IgD-negative memory B cell (primary cell): ENCODE data around the gene SUPT16H. TPM values are rescaled to one million over a fixed set of nuclear protein-coding genes. Genes with fewer than 3 reads are reported as not detected.
"Not testable (repeated sequence)": the region's sequence is repeated elsewhere in the genome, so short reads cannot be mapped to it uniquely, and the experiment has no call there.

ENCODE experiments used
- H3K27ac Mint-ChIP-seq, 3 donors: one replicate each; pipeline ENCODE4 v1.8.0; 2020 to 2022; ENCODE audit warnings: mild to moderate bottlenecking in 3 of 3, mixed read lengths in 3 of 3, moderate library complexity in 1 of 3
- H3K27me3 Mint-ChIP-seq: one replicate; pipeline ENCODE4 v1.8.0; 2021; ENCODE audit warnings: mixed read lengths
- H3K36me3 Mint-ChIP-seq: one replicate; pipeline ENCODE4 v1.8.0; 2020; ENCODE audit warnings: mild to moderate bottlenecking, mixed read lengths
- H3K4me1 Mint-ChIP-seq, 3 donors: one replicate each; pipeline ENCODE4 v1.8.0; 2020 to 2022; ENCODE audit warnings: mixed read lengths in 3 of 3, mild to moderate bottlenecking in 1 of 3
- H3K4me3 Mint-ChIP-seq, 4 donors: one replicate each; pipeline ENCODE4 v1.8.0; 2020 to 2022; ENCODE audit warnings: mild to moderate bottlenecking in 4 of 4, mixed read lengths in 4 of 4, moderate library complexity in 3 of 4
- H3K9me3 Mint-ChIP-seq, 3 donors: one replicate each; pipeline ENCODE4 v1.8.0; 2020 to 2021; ENCODE audit warnings: mixed read lengths in 3 of 3, mild to moderate bottlenecking in 1 of 3
- polyA plus RNA-seq: library from polyadenylated mRNA; unstranded; fragments of 300-500 nt; fragmentation: Illumina TruSeq; gene quantifications from one replicate; pipeline ENCODE4 v1.2.3, GENCODE V29; 2021

The SUPT16H gene
- polyA plus RNA-seq, 1 donor from 2014 or later = 66.7 TPM

DNA sequence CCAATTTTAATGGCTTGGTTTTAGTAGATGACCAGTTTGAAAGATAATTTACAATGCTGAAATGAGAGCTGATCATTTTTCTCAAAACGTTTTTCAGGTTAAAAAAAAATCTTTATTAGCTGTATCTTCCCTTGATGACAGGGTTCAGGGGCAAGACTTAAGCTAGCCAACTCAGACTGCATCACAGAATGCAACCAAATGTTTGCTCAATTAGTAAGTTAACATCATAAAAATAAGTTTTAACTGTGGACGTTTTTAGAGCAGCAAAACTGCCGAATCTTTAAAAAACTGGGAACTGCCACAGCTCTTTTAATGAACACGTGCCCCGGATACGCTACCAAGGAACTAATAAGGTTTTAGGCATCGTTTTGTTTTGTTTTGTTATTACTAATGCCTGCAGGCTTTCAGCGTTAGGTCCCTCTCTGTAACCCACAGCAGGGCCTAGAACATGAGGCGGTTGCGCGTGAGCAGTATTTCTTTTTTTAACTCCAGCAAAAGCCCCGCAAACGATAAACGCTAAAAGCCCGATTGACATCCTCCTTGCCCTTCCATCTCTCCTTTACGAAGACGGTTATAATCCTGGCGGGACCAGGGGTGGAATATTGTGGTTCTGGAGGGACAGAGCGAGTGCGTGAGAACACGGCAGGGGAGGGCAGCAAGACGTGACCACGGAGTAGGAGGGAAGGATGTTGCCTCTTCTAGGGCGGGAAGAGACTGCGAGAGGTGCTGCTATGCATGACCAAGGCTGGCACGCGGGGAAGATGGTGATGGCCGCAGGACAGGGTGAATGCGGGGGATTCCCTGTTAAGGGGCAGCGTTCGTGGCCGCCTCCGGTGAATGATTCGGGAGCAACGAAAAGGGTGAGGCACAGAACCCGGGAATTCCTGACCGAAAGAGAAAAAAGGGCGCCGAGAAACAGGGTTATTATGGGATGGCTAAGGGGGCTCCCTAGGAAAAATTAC is 652 bp downstream of the SUPT16H start:
- Mint-ChIP-seq H3K4me1 (peaks cover 29 to 34% (median 30%) of the 10 kb centered on the region in 3 donors), H3K4me3 (peak overlapping the region; percentile 93 to 99 (median 98)), H3K27me3 (no peaks in the 10 kb centered on the region), H3K36me3 (peaks cover 3% of the 10 kb centered on the region), H3K9me3 (no peaks in the 10 kb centered on the region), H3K27ac (peak overlapping the region; percentile 97 to 100 (median 99))

DNA sequence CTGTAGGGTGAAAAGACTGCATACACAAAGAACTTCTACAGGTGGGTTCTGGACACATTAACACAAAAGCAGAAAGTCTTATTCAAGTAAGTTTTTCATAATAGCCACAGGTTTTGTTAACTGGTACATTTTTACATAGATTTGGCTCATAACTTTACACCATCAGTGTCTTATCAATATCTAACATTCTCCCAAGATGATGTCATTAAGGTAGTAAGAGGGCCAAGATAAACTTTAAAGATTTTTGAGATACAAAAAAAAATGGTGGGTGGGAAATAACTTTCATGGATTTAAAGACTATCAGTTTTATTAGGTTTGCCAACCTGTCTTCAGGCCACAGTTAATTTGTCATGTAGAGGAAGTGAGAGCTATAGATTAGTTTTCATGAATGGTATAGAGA is 1.7 kb downstream of the SUPT16H start:
- H3K9me3 Mint-ChIP-seq = no peaks in the 10 kb centered on the region
- peaks cover 3% of the 10 kb centered on the region for H3K36me3 Mint-ChIP-seq
- peak overlapping the region in 3 of 4 donors; percentile 75 to 98 (median 93) for H3K4me3 Mint-ChIP-seq
- H3K4me1 Mint-ChIP-seq = peaks cover 29 to 34% (median 32%) of the 10 kb centered on the region in 3 donors
- H3K27ac Mint-ChIP-seq = peak overlapping the region in 2 of 3 donors; percentile 40 to 47
- H3K27me3 Mint-ChIP-seq = no peaks in the 10 kb centered on the region

DNA sequence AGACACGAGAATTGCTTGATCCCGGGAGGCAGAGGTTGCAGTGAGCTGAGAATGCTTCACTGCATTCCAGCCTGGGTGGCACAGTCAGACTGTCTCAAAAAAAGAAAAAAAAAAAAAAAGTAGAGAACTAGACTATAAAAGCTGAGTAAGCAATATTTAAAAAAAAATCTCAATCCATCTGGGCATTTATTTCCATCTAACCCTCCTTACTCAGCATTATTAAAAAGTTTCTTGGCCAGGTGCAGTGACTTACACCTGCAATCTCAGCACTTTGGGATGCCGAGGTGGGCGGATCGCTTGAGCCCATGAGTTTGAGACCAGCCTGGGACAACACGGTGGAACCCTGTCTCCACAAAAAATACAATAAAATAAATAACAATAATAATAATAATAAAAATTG is 4.5 kb downstream of the SUPT16H start:
- Mint-ChIP-seq H3K9me3 (no peaks in the 10 kb centered on the region), H3K27me3 (no peaks in the 10 kb centered on the region), H3K4me3 (no peak overlapping the region), H3K36me3 (peaks cover 2% of the 10 kb centered on the region), H3K27ac (no peak overlapping the region), H3K4me1 (peaks cover 18 to 28% (median 22%) of the 10 kb centered on the region in 3 donors)

DNA sequence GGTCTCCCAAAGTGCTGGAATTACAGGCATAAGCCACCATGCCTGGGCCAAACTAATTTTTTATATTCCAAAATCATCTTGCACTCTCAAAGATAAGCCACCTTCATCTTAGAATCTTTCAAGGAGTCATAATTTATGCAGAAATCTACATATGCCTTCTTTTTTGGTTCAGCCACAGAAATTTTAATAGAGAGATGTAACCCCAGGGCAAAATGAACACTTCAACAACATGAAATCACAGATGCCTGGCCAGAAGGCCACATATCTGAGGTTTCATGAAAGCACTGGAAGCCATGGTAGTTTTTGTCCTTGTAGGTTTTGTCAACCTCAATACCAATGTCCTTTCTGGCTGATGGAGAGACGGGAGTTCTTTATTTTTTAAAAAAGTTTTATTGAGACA is 9.8 kb downstream of the SUPT16H start:
- Mint-ChIP-seq H3K9me3 (no peaks in the 10 kb centered on the region), H3K27ac (peak overlapping the region in 1 of 3 donors; percentile 27), H3K4me3 (no peak overlapping the region), H3K36me3 (peaks cover 4% of the 10 kb centered on the region), H3K27me3 (no peaks in the 10 kb centered on the region), H3K4me1 (peaks cover 0 to 7% (median 6%) of the 10 kb centered on the region in 3 donors)

DNA sequence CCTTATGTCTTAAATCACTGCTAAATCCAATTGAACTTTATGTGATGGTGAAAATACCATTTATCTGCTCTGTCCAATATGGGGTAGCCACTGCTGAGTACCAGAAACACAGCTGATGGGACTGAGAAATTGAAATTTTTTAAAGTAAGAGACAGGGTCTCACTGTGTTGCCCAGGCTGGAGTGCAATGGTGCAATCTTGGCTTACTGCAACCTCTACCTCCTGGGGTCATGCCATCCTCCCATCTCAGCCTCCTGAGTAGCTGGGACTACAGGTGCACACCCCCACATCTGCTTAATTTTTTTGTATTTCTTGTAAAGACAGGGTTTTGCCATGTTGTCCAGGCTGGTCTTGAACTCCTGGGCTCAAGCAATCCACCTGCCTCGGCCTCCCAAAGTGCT is 11.0 kb downstream of the SUPT16H start:
- not testable (repeated sequence) for H3K4me1 Mint-ChIP-seq, H3K27ac Mint-ChIP-seq, H3K9me3 Mint-ChIP-seq, H3K27me3 Mint-ChIP-seq, H3K4me3 Mint-ChIP-seq, H3K36me3 Mint-ChIP-seq

DNA sequence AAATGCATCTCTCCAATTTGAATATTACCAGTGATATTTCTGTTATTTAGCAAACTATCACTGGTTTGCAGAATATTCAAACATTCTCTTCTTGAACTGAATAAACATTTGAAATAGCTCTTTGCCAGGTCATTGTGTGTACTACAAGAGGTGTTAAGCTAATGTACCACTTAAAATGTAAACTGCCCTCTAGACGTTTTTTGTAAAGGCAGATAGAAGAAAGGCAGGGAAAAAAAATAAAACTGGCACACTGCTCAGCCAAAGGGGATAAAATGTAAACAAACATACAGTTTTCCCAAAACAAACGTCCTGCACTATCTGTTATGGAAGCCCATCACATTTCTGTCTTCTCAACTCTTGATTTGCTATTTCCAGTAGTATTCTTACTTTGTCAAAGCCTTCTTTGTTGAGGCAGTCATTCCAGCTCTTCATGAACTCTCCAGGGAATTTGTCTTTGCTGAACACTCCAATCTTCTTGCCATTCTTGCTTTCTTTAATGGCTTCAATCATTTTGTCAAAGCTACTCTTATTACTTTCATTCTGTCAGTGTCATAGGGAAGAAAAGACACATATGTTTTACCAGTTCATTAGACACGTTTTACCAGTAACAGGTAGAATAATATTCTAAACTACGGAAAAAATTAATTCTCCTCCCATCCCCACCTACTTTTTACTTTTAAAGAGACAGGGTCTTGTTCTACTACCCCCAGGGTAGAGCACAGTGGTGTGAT is 13.7 kb downstream of the SUPT16H start:
- peaks cover under 1 to 5% (median 2%) of the 10 kb centered on the region in 3 donors for H3K4me1 Mint-ChIP-seq
- H3K27ac Mint-ChIP-seq = no peak overlapping the region
- peaks cover 10% of the 10 kb centered on the region for H3K36me3 Mint-ChIP-seq
- no peaks in the 10 kb centered on the region for H3K27me3 Mint-ChIP-seq
- H3K9me3 Mint-ChIP-seq = no peaks in the 10 kb centered on the region
- H3K4me3 Mint-ChIP-seq = no peak overlapping the region

DNA sequence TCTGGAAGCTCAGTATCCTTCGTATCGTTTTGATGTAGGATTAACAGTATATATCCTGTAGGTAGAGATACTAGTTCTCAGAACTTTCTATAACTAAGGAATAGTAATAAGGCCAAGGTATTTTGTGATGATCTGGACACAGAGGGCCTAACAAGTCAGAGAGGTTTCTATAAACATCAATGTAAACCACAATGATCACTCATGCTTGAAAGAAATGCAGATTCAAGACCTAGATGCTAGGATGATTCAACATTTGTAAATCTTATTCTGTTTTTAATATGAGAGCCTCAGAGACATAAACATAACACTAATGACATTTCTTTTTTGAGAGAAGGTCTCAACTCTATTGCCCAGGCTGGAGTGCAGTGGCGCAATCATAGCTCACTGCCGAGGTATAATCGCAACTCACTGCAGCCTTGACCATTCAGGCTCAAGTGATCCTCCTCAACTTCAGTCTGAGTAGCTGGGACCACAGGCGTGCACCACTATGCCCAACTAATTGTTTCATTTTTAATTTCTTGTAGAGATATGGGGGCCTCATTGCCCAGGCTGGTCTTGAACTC is 16.2 kb downstream of the SUPT16H start:
- H3K9me3 Mint-ChIP-seq = no peaks in the 10 kb centered on the region

DNA sequence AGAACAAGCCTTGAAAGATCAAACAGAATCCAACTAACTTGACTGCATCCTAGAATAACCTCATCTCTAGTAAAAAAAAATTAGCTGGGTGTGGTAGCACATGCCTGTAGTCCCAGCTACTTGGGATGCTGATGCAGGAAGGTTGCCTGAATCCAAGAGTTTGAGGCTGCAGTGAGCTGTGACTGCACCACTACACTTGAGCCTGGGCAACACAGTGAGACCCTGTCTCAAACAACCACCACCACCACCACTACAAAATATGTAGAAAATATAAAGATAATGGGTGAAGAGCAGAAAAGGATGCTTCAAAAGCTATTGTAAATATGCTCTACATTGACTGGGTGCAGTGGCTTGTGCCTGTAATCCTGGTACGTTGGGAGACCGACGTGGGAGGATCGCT is 27.3 kb downstream of the SUPT16H start:
- Mint-ChIP-seq H3K9me3 (peaks cover 0 to 10% (median 7%) of the 10 kb centered on the region in 3 donors), H3K4me3 (no peak overlapping the region), H3K27ac (no peak overlapping the region), H3K36me3 (peaks cover 18% of the 10 kb centered on the region), H3K27me3 (no peaks in the 10 kb centered on the region), H3K4me1 (peaks cover 5 to 10% (median 7%) of the 10 kb centered on the region in 3 donors)

More for the DNA sequence above, 16.2 kb downstream of the SUPT16H start:
- no peaks in the 10 kb centered on the region for H3K27me3 Mint-ChIP-seq
- no peak overlapping the region for H3K4me3 Mint-ChIP-seq
- no peak overlapping the region for H3K27ac Mint-ChIP-seq
- peaks cover 0 to 4% (median 2%) of the 10 kb centered on the region in 3 donors for H3K4me1 Mint-ChIP-seq
- H3K36me3 Mint-ChIP-seq = peaks cover 9% of the 10 kb centered on the region

DNA sequence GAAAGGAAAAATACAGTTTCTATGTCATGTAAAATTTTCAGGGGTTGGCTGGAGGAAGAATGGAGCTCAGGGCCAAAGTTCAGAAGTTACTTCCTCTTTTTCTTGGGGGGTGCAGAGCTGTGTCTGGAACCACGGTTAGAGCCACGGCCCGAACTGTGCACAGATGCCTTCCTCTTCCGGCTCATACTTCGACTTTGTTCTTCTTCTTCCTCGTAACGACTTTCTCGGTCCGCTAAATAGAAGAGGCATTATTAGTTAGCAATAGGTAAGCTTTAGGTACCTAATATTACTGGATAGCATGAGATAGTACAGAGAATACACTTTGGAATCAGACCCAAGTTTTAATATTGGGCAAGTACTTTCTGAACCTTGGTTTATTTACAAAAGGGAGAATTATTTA is 31.2 kb downstream of the SUPT16H start:
- H3K36me3 Mint-ChIP-seq = peaks cover 19% of the 10 kb centered on the region
- H3K4me3 Mint-ChIP-seq = peak overlapping the region in 2 of 4 donors; percentile 21 to 73
- H3K4me1 Mint-ChIP-seq = peaks cover 7 to 13% (median 7%) of the 10 kb centered on the region in 3 donors
- peaks cover 0 to 10% (median 7%) of the 10 kb centered on the region in 3 donors for H3K9me3 Mint-ChIP-seq
- peak overlapping the region; percentile 16 to 92 (median 65) for H3K27ac Mint-ChIP-seq
- H3K27me3 Mint-ChIP-seq = no peaks in the 10 kb centered on the region

DNA sequence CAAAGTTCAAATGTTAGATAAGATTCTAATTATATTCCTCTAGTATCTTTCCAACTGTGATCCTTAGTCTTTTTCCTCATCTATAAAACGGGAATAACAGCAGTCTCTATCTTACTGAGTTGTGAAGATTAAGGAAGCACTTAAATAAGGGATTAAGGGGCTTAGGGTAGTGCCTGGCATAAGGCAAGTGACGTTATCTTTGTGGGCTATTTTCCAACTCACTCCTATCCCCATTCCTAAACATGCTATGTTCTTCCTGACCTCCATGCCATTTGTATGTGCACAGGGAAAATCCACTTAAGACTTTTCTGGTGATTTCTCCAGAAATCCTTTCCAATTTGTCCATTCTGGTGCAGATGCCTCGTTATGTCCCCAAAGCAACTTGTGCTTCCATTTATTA is 33.3 kb downstream of the SUPT16H start:
- no peaks in the 10 kb centered on the region for H3K27me3 Mint-ChIP-seq
- H3K4me3 Mint-ChIP-seq = no peak overlapping the region
- H3K4me1 Mint-ChIP-seq = peaks cover 7 to 13% (median 7%) of the 10 kb centered on the region in 3 donors
- H3K36me3 Mint-ChIP-seq = peaks cover 18% of the 10 kb centered on the region
- peaks cover 0 to 10% (median 7%) of the 10 kb centered on the region in 3 donors for H3K9me3 Mint-ChIP-seq
- peak overlapping the region in 2 of 3 donors; percentile 6 to 73 for H3K27ac Mint-ChIP-seq

DNA sequence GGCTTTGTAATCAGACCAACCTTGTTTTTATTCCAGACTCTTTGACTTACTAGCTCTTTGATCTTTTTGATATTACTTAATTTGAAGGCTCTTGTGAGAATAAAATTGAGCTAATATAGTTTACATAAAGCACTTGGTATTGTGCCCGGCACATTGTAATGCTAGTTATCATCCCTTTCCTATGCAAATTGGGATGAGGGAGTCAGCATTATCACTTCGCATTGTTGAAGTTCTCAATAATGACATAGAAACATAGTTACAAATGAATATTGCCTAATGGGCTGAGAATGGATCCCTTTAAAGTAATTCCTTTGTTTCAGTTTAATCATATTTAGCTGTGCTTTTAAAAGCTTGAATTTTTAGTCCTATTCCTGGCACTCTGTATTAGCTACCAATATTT is 36.6 kb downstream of the SUPT16H start:
- Mint-ChIP-seq H3K9me3 (peaks cover 0 to 3% (median 2%) of the 10 kb centered on the region in 3 donors), H3K27me3 (no peaks in the 10 kb centered on the region), H3K4me3 (no peak overlapping the region), H3K27ac (no peak overlapping the region), H3K36me3 (peaks cover 6% of the 10 kb centered on the region), H3K4me1 (peaks cover 1 to 11% (median 3%) of the 10 kb centered on the region in 3 donors)

DNA sequence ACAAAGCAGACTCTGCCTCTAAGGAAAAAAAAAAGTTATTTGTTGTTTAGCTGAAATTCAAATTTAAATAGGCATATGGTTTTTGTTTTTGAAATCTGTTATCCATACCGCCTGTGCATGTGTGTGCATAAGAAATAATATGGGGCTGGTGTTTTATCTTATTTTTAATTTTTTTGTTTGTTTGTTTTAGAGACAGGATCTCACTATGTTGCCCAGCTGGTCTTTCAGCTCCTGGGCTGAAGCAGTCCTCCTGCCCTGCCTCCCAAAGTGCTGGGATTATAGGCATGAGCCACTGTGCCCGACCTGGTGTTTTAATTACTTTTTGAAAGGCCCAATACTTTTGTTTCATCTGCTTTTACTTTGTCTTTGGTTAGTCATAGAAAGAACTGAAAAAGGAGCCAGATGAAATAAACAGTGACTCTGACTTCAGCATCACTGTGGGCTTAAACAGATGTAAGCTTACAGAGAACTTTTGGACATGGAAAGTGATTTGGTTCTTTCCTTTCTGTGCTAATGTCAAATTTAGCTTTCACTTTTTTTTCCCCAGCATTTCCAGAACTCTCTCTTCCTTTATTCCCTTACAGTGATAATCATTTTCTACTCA is 37.2 kb downstream of the SUPT16H start:
- Mint-ChIP-seq H3K27ac (no peak overlapping the region), H3K4me3 (no peak overlapping the region), H3K4me1 (peaks cover 0 to 6% (median 3%) of the 10 kb centered on the region in 3 donors), H3K27me3 (no peaks in the 10 kb centered on the region), H3K36me3 (peaks cover 4% of the 10 kb centered on the region), H3K9me3 (no peaks in the 10 kb centered on the region)

DNA sequence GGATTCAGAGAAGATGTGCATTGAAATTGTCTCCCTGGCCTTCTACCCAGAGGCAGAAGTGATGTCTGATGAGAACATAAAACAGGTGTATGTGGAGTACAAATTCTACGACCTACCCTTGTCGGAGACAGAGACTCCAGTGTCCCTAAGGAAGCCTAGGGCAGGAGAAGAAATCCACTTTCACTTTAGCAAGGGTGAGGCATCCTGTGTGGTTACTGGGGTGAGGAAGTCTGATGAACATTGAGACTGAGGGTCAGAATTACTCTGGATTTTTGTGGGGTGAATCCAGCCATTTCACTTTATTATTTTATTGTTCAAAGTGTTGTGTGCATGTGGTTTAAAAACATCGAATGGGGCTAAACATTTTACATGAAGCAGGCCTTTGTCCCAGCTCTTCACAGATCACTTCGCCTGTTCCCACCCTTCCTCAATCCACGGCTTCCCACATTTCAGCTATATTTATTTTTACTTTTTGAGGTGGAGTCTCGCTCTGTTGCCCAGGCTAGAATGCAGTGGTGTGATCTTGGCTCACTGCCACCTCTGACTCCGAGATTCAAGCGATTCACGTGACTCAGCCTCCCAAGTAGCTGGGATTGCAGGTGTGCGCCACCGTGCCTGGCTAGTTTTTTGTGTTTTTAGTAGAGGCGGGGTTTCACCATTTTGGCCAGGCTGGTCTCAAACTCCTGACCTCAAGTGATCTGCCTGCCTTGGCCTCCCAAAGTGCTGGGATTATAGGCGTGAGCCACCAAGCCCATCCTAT is 40.6 kb downstream of the SUPT16H start:
- no peaks in the 10 kb centered on the region for H3K36me3 Mint-ChIP-seq
- no peaks in the 10 kb centered on the region for H3K9me3 Mint-ChIP-seq
- H3K27ac Mint-ChIP-seq = no peak overlapping the region
- H3K27me3 Mint-ChIP-seq = peaks cover 3% of the 10 kb centered on the region
- H3K4me1 Mint-ChIP-seq = peaks cover 0 to 3% (median 0%) of the 10 kb centered on the region in 3 donors
- H3K4me3 Mint-ChIP-seq = no peak overlapping the region
